ENCODE data around the gene NEURL1.

- TF ChIP-seq CTCF (IDR thresholded peaks at IDR 0.05) (no peak), POLR2A (IDR thresholded peaks at IDR 0.05) (no peak)
Observed at GRCh38 chr10:103622286-103622685, 128.8 kb downstream of the NEURL1 start.

All from Peyer's patch (tissue), 4 donors.